HG03565 (cell line): ENCODE measurements around the gene HMCN2.

ENCODE experiments used
- ATAC-seq: cut with Tn5 transposase; IDR thresholded peaks from one replicate; pipeline ENCODE4 v1.9.1; 2021; ENCODE audit warnings: mild to moderate bottlenecking, moderate library complexity; ENCODE audit not compliant: unreplicated experiment

Gene HMCN2, protein sequence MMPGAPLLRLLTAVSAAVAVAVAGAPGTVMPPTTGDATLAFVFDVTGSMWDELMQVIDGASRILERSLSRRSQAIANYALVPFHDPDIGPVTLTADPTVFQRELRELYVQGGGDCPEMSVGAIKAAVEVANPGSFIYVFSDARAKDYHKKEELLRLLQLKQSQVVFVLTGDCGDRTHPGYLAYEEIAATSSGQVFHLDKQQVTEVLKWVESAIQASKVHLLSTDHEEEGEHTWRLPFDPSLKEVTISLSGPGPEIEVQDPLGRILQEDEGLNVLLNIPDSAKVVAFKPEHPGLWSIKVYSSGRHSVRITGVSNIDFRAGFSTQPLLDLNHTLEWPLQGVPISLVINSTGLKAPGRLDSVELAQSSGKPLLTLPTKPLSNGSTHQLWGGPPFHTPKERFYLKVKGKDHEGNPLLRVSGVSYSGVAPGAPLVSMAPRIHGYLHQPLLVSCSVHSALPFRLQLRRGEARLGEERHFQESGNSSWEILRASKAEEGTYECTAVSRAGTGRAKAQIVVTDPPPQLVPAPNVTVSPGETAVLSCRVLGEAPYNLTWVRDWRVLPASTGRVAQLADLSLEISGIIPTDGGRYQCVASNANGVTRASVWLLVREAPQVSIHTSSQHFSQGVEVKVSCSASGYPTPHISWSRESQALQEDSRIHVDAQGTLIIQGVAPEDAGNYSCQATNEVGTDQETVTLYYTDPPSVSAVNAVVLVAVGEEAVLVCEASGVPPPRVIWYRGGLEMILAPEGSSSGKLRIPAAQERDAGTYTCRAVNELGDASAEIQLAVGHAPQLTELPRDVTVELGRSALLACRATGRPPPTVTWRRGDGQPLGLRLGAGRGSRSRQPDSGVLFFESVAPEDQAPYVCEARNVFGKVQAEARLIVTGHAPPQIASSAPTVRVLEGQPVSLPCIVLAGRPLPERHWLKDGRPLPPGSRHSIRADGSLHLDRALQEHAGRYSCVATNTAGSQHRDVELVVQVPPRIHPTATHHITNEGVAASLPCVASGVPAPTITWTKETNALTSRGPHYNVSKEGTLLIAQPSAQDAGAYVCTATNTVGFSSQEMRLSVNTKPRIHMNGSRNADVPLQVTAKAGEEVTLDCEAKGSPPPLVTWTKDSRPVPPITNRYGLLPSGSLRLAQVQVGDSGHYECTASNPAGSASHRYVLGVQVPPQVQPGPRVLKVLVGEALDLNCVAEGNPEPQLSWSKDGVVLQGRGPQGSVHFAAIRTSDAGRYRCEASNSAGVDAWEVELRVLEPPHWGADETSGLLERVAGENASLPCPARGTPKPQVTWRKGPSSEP (N-terminal part only)

DNA sequence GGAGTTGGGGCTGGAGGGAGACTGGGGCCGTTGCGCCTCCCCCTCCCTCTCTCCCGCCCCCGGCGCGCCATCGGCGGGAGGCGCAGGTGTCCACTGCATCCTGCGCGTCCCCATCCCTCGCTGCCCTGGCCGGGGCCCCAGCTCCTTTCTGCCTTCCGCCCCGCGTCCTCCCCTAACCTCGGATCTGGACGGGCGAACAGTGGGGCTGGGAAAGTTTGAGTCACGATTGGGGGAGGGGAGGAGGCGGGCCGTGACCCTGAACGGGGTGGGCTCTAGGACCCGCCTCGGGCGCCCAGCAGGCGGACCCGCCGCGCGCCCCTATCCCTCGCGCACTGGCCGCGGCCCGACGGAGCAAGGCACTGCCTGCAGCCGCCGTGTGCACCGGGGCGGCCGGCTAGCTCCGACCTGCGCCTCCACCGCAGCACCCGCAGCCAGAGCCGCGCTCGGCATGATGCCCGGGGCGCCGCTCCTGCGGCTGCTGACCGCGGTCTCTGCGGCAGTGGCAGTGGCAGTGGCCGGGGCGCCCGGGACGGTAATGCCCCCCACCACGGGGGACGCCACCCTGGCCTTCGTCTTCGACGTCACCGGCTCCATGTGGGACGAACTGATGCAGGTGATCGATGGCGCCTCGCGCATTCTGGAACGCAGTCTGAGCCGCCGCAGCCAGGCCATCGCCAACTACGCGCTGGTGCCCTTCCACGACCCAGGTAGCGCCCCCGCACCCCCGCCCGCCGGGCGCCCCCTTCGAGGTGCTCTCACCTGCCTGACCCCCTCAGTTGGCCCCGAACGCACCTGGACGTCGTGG, at the start of gene HMCN2:
Gene HMCN2 (plus strand): TSS at position 330 of the 805 bp plus-strand sequence. CDS start 119 bp downstream, at position 449.
- no peak for ATAC-seq

DNA sequence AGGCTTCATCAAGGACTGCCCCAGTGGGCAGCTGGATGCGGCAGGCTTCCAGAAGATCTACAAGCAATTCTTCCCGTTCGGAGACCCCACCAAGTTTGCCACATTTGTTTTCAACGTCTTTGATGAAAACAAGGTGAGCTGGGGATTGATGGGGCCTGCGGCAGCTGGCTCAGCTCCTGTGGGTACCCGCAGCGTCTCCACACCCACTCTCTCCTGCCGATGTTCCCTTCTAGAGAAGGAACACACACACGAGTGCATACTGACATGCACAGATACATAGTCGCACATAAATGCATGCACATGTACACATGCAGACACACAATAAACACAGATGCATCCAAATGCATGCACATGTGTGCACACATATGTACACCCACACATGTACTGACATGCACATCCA, 47.7 kb upstream of the HMCN2 start:
- ATAC-seq: no peak

DNA sequence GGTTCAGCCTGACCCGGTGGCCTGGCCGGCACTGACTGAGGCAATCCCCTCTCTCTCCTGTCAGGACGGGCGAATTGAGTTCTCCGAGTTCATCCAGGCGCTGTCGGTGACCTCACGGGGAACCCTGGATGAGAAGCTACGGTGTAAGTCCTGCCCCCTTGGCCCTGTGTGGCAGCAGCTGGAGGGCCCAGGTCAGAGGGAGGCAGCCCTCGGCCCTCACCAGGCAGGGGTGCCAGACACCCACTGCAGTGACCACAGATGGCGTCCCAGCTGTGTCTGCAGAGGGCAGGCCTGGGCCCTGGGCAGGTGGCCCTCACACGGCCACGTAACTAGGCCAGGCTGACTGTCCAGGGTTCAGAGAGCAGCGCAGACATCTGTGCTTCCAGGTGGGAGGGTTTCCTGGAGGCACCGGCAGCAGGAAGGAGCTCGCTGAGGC, 45.9 kb upstream of the HMCN2 start:
- ATAC-seq: no peak

GRCh38 chr9:130220352-130220751, 45.2 kb upstream of the HMCN2 start:
- no peak for ATAC-seq

DNA sequence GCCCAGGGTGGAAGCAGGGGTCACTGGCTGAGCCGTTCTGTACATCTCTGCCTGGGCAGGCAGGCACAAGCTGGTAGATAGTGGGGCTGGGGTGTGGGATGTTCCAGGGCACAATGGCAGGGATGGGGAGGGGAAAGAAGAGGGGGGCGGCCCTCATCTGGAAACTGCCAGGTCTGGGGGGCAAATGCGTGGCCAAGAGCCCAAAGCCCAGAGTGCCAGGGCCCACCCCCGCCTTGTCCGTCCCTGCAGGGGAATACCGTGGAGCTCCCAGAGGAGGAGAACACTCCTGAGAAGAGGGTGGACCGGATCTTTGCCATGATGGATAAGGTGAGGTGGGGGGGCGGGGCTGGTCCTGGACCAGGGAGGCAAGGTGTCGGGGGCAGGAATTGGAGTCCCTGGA, 42.7 kb upstream of the HMCN2 start:
- ATAC-seq: no peak

DNA sequence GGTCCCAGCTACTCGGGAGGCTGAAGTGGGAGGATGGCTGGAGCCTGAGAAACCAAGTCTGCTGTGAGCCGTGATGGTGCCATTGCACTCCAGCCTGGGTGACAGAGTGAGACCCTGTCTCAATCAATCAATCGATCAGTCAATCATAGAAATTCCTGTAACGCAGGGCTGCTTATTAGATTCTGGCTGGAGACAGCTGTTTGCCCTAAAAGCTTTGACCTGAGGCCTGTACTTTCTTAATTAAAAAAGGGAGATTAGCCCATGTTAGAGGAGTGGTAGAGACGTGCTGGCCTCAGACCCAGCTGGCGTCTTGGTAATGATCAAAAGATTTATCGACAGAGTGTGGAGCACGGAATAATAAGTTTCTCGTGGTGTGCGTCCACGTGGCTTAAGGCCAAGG, 40.5 kb upstream of the HMCN2 start:
- ATAC-seq: no peak

- no peak for ATAC-seq
Observed at GRCh38 chr9:130225586-130225985, 40.0 kb upstream of the HMCN2 start.

DNA sequence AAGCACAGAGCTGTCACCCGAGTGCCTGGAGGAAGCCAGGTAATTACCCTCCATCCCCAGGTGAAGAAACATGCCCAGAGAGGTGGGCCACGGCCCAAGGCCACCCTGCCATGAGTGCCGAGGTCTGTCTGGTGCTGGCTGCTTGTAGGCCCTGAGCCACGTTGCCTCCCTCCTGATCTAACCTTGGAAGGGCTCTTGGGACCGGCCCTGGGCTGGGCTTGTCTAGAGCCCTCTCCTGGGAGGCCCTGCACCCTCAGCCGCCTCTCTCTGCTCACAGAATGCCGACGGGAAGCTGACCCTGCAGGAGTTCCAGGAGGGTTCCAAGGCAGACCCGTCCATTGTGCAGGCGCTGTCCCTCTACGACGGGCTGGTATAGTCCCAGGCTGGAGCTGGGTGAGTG, 39.4 kb upstream of the HMCN2 start:
- ATAC-seq: no peak

GRCh38 chr9:130227833-130228232, 37.7 kb upstream of the HMCN2 start:
- no peak for ATAC-seq

- ATAC-seq: no peak
Observed at GRCh38 chr9:130229759-130230158, 35.8 kb upstream of the HMCN2 start.

GRCh38 chr9:130230631-130231030, 34.9 kb upstream of the HMCN2 start:
- no peak for ATAC-seq

- no peak for ATAC-seq
Observed at GRCh38 chr9:130232899-130233586, 32.5 kb upstream of the HMCN2 start.

DNA sequence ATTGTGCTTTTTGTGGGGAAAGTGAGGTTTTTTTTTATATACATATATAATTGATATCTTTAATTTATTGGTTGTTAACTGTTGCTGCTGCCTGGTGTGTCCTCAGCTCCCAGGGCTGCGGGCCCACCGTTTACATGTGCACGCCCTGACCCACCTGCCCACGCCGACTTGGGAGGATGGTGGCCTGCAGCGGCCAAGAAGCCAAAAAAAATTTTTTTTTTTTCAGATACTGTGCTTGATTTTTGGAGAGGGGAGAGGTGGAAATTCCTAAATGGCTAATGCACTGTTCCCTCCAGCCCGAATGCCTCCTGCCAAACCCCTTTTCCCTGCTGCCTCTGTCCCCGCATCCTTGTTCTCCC, 32.0 kb upstream of the HMCN2 start:
- no peak for ATAC-seq

GRCh38 chr9:130234340-130235260, 31.0 kb upstream of the HMCN2 start:
- no peak for ATAC-seq

- no peak for ATAC-seq
Observed at GRCh38 chr9:130235558-130236435, 29.8 kb upstream of the HMCN2 start.

GRCh38 chr9:130236436-130236985, 29.0 kb upstream of the HMCN2 start:
- no peak for ATAC-seq

GRCh38 chr9:130237076-130237475, 28.5 kb upstream of the HMCN2 start:
- ATAC-seq: no peak
